DOHH2 (cell line): Measurements from ENCODE around the gene FHL1.

Experiments used
- EZH2phosphoT487 ChIP-seq: fragments of 200-600 bp; sonication (generic); IDR thresholded peaks from 2 replicates; pipeline ENCODE4 v1.6.1; 2017; ENCODE audit warnings: borderline replicate concordance, mild to moderate bottlenecking, antibody characterized with exemption, low read length, moderate library complexity, mixed read lengths
- TF ChIP-seq, protein P1 (sequence below): fragments of 200-600 bp; sonication (generic); IDR thresholded peaks from one replicate; pipeline ENCODE4 v1.5.1; 2014; ENCODE audit warnings: antibody characterized with exemption, mild to moderate bottlenecking, low read depth, low read length; ENCODE audit not compliant: poor library complexity, severe bottlenecking

DNA sequence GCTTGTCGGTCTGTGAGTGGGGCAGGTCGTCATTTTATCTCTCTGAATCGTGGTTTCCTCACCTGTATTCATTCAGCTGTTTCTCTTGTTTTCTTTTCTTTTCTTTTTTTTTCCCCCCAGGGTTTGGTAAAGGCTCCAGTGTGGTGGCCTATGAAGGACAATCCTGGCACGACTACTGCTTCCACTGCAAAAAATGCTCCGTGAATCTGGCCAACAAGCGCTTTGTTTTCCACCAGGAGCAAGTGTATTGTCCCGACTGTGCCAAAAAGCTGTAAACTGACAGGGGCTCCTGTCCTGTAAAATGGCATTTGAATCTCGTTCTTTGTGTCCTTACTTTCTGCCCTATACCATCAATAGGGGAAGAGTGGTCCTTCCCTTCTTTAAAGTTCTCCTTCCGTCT, 62.4 kb downstream of the FHL1 start:
- TF ChIP-seq, protein P1, sequence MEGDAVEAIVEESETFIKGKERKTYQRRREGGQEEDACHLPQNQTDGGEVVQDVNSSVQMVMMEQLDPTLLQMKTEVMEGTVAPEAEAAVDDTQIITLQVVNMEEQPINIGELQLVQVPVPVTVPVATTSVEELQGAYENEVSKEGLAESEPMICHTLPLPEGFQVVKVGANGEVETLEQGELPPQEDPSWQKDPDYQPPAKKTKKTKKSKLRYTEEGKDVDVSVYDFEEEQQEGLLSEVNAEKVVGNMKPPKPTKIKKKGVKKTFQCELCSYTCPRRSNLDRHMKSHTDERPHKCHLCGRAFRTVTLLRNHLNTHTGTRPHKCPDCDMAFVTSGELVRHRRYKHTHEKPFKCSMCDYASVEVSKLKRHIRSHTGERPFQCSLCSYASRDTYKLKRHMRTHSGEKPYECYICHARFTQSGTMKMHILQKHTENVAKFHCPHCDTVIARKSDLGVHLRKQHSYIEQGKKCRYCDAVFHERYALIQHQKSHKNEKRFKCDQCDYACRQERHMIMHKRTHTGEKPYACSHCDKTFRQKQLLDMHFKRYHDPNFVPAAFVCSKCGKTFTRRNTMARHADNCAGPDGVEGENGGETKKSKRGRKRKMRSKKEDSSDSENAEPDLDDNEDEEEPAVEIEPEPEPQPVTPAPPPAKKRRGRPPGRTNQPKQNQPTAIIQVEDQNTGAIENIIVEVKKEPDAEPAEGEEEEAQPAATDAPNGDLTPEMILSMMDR, result no peak
- TF ChIP-seq EZH2phosphoT487, result no peak
